GM10847 (cell line): ENCODE measurements around the gene METRNL.

ENCODE experiments used
- POLR2A ChIP-seq: IDR thresholded peaks from 2 replicates; pipeline ENCODE4 v1.6.1; 2011; ENCODE audit not compliant: insufficient read length; ENCODE audit errors: extremely low read depth

Gene METRNL

DNA sequence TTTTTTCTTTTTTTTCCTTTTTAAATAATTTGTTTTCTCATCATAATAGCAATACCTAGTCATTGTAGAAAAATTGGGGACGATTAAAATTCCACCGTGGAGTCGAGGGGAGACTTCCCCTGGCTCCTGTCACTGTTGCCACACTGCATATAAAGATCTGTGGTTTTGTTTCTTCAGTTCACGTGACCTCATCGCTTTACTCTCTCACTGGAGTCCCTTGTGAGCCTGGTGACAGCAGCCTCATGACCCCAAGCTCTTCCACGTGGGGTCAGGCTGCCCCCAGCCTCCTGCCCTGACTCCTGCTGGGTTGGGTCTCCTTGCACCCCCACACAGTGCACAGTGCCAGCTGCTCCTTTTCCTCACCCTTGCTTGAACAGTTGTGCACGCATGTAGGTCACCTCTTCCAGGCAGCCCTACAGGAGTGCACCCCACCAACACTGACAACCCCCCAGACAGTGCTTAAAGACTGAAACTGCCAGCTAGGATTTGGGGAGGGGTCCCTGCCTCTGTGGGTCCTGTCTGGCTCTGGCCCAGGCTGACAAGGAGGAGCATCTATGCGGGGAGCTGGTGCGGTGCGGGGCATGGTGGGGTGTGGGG, 7.3 kb upstream of the METRNL start:
- TF ChIP-seq POLR2A = no peak

DNA sequence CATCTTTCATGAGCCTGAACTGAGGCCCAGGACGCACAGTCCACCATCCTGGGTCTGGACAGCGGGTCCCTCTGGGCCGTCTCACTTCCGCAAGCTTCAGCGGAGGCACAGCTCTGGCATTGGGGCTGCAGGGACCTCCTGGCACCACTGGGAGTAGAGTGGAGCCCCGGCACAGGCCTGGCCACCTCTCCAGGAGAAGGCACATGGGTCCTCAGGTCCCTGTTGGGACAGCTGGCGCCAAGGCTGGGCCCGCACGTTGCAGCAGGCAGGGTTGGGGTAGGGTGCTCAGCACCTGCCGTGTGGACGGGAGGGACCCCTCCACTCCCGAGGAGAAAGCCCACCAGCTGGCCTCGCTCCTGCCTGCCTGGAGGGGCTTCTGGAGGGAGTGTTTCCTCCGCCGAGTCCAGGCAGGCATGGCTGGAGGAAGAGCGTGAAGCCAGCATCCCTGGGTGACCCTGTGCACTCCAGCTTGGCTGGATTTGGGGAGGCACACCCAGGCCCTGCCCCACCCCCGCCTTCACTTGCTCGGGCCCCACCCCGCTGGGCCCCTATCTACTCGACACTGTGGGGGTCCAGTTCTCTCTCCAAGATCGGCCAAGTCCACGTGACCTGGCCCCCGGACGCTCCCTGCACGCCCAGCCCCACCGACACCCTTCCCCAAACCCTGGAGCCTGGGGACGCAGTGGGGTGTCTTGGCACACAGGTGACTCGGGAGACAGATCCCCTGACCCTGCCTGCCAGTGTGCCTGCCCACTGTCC, 6.6 kb upstream of the METRNL start:
- TF ChIP-seq POLR2A = no peak

DNA sequence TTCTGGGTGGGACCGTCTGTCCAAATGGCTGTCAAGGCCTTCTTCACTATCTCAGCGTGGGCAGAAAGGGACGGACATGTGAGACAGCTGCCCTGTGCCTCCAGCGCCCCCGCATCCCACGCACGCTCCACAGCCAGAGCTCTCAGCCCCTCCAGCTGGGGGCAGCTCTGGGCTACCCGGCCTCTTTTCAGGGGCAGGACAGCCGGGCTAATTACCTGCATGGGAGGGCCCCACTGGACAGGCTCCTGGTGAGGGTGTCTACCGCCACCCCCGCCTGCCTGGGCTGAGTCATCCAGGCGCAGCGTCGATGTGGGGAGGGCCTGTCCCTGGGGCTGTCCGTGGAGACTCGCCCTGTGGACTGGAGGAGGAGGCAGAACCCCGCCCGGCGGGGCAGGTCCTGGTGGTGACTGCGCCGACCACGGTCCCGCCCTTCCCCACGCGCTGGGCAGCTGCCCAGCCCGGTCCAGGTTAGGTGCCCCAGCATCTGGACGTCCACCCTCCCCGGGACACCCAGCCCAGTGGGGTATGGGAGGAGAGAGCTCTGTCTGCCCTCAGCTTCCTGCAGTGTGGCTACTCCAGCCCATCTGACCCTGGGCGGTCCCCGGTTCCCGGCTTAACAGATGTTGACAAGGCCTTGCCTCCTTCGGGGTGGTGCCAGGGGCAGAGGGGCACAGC, 5.9 kb upstream of the METRNL start:
- no peak for TF ChIP-seq POLR2A

DNA sequence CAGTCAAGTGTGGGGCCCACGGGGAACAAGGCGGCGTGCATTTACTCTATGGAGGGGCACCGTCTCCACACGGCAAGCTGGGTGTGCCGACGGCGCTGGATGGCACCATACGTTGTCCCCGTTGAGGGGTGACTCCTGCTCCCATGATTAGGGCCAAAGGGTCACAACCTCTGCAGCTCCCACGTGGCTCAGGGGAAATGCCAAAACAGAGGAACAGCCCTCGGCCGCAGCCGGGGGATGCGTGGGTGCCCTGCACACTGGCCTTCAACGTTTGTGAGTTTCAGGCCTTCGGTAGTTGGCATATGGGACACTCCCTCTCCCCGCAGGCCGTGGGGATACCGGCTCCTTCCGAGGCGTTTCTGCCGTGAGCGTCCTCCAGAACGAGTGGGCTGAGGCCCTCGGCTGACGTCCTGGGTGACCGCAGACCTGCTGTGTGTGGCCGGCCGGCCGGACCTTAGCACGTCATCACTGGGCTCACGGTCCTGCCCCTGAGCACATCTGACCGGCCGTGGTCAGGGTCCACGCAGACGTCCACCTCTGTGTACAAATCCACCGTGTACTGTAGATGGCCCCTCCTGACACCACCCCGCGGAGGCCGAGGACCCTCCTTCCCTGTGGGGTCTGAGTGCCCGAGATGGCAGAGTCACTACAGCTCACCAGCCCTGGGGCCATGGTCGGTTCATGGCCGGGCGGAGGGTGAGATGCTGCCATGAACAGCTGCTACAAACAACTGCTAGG, 4.8 kb upstream of the METRNL start:
- TF ChIP-seq POLR2A = no peak

DNA sequence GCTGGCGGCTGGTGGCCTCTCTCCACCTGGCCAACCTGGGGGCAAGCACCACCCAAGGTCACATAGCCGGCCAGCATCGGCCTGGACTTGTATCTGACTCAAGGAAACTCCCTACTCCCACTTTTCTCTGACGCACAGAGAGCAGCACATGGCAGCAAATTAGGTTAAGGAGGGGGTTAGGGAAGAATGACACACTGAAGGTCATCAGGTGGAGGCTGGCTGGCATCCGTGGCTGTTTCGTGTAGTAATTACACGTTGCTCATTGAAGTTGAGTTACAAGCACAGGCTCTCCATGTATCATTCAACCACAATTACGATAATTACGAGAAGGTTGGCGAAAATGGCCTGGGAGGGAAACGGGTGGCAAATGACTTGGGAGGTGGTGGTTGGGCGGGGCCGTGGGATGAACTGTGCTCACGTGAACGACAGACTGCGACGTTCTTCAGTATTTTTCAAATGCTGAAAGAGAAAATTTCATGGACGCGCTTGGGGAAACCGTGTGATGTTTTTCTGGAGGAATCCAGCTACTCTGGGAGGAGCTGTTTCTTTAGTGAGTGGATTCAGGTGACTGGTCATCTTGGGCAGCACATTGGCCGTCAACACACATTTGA, 4.0 kb upstream of the METRNL start:
- TF ChIP-seq POLR2A = no peak

DNA sequence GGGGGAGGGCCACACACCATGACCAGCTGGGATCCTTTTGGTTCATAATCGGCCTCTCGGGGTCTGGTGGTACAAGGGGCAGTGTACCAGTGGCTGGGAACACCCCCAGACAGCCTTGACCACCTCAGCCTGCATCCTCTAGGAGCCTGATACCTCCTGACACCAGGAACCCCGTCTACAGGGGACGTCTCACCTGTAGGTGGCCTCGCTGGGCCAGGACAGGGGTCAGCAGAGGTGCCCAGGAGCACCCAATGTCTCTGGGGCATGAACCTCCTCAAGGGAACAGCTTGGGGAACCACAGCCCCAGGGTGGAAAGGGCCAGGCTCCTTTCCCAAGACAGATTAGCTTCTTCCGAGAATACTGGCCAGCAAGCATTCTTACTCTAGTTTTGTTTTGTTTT, 2.5 kb upstream of the METRNL start:
- no peak for TF ChIP-seq POLR2A

DNA sequence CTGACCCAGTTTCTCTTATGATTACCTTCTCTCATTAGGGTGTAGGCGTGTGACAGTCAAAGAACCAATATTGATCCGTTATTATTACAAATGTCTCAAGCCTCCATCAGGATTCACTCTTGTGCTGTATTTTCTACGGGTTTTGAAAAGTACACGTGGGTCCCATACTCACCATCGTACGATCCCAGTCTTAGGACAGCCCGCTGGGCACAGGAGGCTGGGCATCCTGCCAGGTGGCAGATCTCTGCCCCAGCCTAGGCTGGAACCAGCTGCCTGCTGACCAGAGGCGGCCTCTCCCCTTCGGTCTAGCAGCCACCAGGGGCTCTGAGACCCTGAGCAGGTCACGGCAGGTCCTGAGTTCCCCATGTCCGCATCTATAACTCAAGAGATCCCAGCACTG, 2.0 kb upstream of the METRNL start:
- TF ChIP-seq POLR2A = no peak

DNA sequence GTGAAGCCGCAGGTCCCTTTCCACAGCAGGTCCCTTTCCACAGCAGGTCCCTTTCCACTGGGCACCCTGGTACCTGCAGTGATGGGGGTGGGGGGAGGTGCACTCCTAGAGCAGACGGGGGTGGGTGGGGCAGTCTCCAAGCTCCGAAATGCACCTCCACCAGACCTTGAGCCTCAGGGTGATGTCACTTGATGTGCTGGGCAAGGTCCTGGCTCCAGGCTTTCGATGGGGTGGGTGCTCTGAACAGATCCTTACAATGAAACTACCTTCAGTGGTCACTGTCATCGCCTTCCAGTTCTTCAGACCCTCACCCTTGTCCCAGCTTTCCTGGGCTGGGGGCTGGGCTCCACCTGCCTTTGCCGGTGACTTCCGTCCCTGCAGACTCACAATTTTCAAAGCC, 1.5 kb upstream of the METRNL start:
- TF ChIP-seq POLR2A = no peak

DNA sequence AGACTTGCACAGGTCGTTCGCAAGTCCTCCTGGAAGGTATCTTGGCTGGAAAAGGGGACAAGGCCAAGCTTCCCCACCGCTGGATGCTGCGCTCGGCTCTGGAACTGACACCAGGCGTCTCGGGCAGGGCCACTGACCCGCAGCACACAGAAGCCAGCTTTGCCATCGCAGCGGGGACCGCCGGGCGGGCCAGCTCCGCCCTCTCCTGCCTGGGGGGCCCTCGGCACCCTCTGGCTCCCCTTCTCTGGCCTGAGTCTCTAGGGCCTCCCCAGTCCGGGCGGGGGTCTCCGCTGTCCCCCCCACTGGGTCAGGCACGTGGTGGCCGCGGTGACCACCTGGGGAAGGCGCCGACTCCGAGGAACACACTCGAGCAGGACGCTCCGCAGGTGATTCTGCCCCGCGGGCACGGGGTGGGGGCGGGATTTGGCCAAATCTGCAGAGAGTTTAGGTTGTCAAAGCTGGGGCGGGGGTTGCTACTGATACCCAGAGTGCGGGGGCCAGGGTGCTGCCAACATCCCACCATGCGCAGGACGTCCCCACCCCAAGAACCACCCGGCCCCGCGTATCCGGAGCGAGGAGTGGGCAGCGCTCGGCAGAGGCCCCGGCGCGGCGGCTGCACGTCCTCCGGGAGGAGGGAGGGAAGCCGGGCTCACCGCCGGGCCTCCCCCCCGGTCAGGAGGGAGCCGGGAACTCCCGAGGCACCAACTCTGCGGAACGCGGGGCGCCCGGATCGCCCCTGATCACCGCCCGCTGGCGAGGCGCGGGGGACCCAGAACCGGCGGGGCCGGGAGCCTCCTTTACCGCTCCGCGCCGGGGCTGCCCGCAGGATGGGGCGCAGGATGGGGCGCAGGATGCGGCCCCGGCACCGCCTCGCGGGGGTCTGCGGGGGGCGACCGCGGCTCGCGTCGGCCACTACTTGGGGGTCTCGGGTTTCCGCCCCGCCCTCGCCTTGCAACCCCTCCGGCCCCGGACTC, 744 bp upstream of the METRNL start:
- no peak for TF ChIP-seq POLR2A

DNA sequence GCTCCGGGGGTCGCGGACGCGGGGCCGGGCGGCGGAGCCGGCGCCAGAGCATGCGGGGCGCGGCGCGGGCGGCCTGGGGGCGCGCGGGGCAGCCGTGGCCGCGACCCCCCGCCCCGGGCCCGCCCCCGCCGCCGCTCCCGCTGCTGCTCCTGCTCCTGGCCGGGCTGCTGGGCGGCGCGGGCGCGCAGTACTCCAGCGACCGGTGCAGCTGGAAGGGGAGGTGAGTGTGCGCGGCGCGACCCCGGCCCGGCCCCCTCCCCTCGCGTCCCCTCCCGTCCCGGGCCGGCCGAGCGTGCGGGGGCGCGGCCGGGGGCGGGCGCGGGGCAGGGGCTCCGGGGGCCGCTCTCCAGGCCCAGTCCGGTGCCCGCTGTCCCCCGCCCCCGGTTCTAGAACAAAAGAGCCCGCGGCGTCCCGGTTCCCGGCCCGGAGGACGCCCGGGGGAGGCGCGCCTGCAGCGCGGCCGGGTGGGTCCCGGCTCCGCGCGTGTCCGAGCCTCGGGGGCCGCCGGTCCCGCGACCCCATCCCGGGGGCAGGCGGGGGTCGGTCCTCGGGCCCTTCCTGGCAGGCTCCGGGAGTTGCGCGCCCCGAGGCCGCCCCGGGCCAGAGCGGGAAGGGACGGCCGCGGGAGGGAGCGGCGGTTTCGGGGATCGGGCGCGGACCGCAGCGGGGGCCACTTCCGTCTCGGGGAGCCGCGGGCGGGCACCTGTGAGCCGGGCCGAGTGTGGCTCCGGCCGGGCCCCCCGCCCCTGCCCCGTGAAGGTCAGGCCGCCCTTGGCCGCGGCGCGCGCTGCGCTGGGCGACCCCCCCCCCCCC, 563 bp downstream of the METRNL start:
- TF ChIP-seq POLR2A = no peak

DNA sequence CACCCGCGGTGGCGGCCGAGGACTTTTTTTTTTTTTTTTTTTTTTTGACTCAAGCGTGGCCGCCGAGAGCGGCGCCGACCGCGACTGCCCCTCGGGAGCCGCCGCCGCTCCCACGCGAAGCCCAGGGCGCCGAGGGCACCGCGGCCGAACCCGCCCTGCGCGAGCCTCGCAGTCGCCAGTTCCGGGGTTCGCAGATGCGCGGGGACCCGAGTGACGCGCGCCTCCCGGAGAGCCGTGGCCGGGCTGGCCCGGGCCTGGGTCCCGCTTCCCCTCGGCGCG, 1.1 kb downstream of the METRNL start:
- no peak for TF ChIP-seq POLR2A

DNA sequence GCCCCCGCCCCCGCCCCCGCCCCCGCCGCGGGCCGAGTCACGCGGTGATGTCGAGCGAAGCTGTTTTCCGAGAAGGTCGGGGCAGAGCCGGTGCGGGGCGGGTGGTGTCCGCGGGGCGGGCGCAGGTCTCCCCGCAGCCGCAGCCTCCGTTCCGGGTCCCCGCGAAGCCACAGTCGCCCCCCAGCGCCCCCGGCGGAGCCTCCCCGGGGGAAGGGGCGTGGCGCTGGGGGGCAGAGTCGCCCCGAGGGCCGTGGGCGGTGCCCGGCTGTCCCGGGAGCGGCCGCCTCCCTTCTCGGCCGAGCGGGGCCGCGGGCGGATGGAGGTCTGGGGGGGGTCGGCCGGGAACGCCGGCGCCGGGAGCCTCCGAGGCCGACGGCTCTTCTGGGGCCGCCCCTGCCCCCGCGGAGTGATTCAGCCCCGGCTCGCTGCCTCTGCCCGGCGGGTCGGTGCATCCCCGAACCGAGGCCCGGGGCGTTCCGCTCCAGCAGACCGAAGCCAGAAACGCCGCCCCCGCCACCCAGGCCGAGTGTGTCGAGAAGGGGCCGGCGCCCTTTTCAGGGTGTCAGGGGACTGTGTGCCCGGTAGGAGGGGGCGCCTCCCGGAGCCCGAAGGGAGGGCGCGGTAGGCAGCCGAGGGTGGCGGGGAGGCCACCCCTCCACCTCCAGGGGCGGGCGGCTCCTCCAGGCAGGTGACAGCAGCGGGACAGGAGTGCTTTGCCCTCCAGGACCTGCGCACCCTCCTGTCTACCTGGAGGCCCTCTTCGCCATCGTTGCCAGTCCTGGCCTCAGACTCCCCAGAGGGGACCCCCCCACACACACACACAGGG, 1.7 kb downstream of the METRNL start:
- no peak for TF ChIP-seq POLR2A

DNA sequence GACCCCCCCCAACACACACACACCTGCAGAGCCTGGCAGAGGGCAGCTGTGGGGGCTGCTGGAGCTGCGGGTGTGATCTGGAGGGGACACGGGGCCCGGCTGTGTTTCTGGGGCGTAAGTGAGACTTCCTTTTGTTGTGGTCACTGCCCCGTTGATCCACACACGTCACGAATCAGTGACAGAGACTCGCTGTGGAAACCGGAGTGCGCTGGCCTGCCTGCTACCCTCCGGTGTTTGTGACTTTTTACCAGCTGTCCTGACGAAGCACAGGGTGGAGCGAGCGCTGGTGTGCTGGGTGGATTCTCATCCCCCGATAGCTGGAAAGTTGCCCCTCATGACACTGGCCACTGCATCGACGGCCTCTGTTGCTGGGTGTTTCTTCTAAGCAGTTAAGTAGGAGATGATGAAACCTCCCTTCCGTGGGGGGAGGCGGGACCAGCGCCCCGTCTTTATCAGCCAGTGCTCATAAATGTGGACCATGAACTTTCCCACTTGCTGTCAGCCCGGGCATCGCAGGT, 2.3 kb downstream of the METRNL start:
- TF ChIP-seq POLR2A = no peak

DNA sequence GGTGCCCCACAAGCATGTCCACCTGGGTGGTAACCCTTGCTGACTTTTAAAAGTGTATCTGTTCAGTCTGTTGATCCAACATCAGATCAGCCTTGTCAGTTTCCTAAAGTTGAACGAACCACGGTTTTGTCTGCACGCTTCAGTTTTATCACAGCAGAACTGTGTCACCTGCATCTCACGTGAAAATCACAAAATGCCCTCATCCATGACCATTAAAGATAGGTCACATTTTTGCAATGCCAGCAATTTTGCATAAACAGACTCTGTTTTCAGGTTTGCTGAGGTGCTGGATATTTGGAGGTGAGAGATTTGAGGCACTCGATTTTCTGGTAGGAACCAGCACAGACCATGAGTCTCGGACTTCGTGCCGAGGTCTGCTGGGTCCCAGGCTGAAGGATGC, 3.0 kb downstream of the METRNL start:
- no peak for TF ChIP-seq POLR2A
